Ramos (cell line): ENCODE results near the gene C11orf86.
"Not testable (repeated sequence)": the region's sequence is repeated elsewhere in the genome, so short reads cannot be mapped to it uniquely, and the experiment has no call there.

ENCODE experiments used
- in situ Hi-C: fragments of 300-500 bp; cut with MboI; formaldehyde crosslinking; loops from one replicate; pipeline ENCODE4 v1.14.3; 2022; ENCODE audit warnings: low sequenced_read_pairs; ENCODE audit not compliant: unreplicated experiment

The C11orf86 gene

GRCh38 chr11:66974724-66975404 lies at the start of gene C11orf86:
Gene C11orf86 (plus strand): TSS chr11:66975304. CDS start chr11:66975363, 59 bp downstream.
- in situ Hi-C loops = no loop called here

- in situ Hi-C loops = no loop called here
Observed at GRCh38 chr11:66929753-66930152, 45.4 kb upstream of the C11orf86 start.

- in situ Hi-C loops = no loop called here
Observed at GRCh38 chr11:66932543-66932942, 42.6 kb upstream of the C11orf86 start.

- in situ Hi-C loops = no loop called here
Observed at GRCh38 chr11:66933531-66933930, 41.6 kb upstream of the C11orf86 start.

GRCh38 chr11:66934950-66935779 lies 39.9 kb upstream of the C11orf86 start:
- in situ Hi-C loops = no loop called here

- in situ Hi-C loops = no loop called here
Observed at GRCh38 chr11:66936311-66936711, 38.8 kb upstream of the C11orf86 start.

- in situ Hi-C loops = no loop called here
Observed at GRCh38 chr11:66937193-66937733, 37.8 kb upstream of the C11orf86 start.

GRCh38 chr11:66938582-66939135 lies 36.4 kb upstream of the C11orf86 start:
- in situ Hi-C loops = no loop called here

GRCh38 chr11:66950112-66950535 lies 25.0 kb upstream of the C11orf86 start:
- in situ Hi-C loops = no loop called here

- in situ Hi-C loops = no loop called here
Observed at GRCh38 chr11:66951135-66951534, 24.0 kb upstream of the C11orf86 start.

GRCh38 chr11:66951927-66952337 lies 23.2 kb upstream of the C11orf86 start:
- in situ Hi-C loops = no loop called here

GRCh38 chr11:66953081-66953833 lies 21.8 kb upstream of the C11orf86 start:
- in situ Hi-C loops = no loop called here

GRCh38 chr11:66956689-66957290 lies 18.3 kb upstream of the C11orf86 start:
- in situ Hi-C loops = no loop called here

GRCh38 chr11:66957971-66958231 lies 17.2 kb upstream of the C11orf86 start:
- in situ Hi-C loops = no loop called here

GRCh38 chr11:66958232-66958955 lies 16.7 kb upstream of the C11orf86 start, which contains the start of gene PC:
Gene PC (minus strand): TSS chr11:66958383. CDS start chr11:66872159, 86,224 bp downstream.
- in situ Hi-C loops = no loop called here

GRCh38 chr11:66958956-66959274 lies 16.2 kb upstream of the C11orf86 start:
- in situ Hi-C loops = no loop called here

- in situ Hi-C loops = not testable (repeated sequence)
Observed at GRCh38 chr11:66961691-66962213, 13.4 kb upstream of the C11orf86 start.

GRCh38 chr11:66962247-66962646 lies 12.9 kb upstream of the C11orf86 start:
- in situ Hi-C loops = no loop called here

- in situ Hi-C loops = no loop called here
Observed at GRCh38 chr11:66962801-66963200, 12.3 kb upstream of the C11orf86 start.
